GM18867 (cell line): Measurements from ENCODE around the gene CLEC4F.
A peak's percentile ranks its signal among the peaks of the same experiment; 100 is the strongest.

ENCODE experiments used
- ATAC-seq: cut with Tn5 transposase; IDR thresholded peaks from one replicate; pipeline ENCODE4 v1.9.1; 2021; ENCODE audit warnings: mild to moderate bottlenecking, moderate library complexity; ENCODE audit not compliant: unreplicated experiment

Gene CLEC4F

GRCh38 chr2:70820499-70820898 lies at the start of gene CLEC4F:
Gene CLEC4F (minus strand): TSS chr2:70820599. CDS start chr2:70820523, 76 bp downstream.
- no peak for ATAC-seq

- no peak for ATAC-seq
Observed at GRCh38 chr2:70868970-70869369, 48.6 kb upstream of the CLEC4F start.

GRCh38 chr2:70861777-70862625 lies 41.6 kb upstream of the CLEC4F start:
- ATAC-seq = no peak

GRCh38 chr2:70855667-70856066 lies 35.3 kb upstream of the CLEC4F start:
- ATAC-seq = no peak

GRCh38 chr2:70854411-70854810 lies 34.0 kb upstream of the CLEC4F start:
- ATAC-seq = no peak

- no peak for ATAC-seq
Observed at GRCh38 chr2:70852824-70853223, 32.4 kb upstream of the CLEC4F start.

- ATAC-seq = peak; percentile 97
Observed at GRCh38 chr2:70851704-70852103, 31.3 kb upstream of the CLEC4F start.

GRCh38 chr2:70850925-70851324 lies 30.5 kb upstream of the CLEC4F start:
- no peak for ATAC-seq

- no peak for ATAC-seq
Observed at GRCh38 chr2:70842401-70842800, 22.0 kb upstream of the CLEC4F start.

GRCh38 chr2:70837980-70838925 lies 17.9 kb upstream of the CLEC4F start:
- ATAC-seq = no peak

- ATAC-seq = no peak
Observed at GRCh38 chr2:70835643-70836042, 15.2 kb upstream of the CLEC4F start, which contains the start of gene CD207. Gene CD207 (minus strand): TSS chr2:70835816. CDS start chr2:70835776, 40 bp downstream.

- no peak for ATAC-seq
Observed at GRCh38 chr2:70834881-70835280, 14.5 kb upstream of the CLEC4F start.

GRCh38 chr2:70834106-70834505 lies 13.7 kb upstream of the CLEC4F start:
- ATAC-seq = no peak

- ATAC-seq = no peak
Observed at GRCh38 chr2:70833246-70833645, 12.8 kb upstream of the CLEC4F start.

GRCh38 chr2:70832386-70832785 lies 12.0 kb upstream of the CLEC4F start:
- ATAC-seq = no peak

GRCh38 chr2:70831861-70832260 lies 11.5 kb upstream of the CLEC4F start:
- ATAC-seq = no peak

GRCh38 chr2:70830366-70830765 lies 10.0 kb upstream of the CLEC4F start:
- ATAC-seq = no peak

GRCh38 chr2:70829916-70830315 lies 9.5 kb upstream of the CLEC4F start:
- no peak for ATAC-seq

- ATAC-seq = no peak
Observed at GRCh38 chr2:70828914-70829824, 8.8 kb upstream of the CLEC4F start.

- ATAC-seq = no peak
Observed at GRCh38 chr2:70828115-70828514, 7.7 kb upstream of the CLEC4F start.

GRCh38 chr2:70827388-70827787 lies 7.0 kb upstream of the CLEC4F start:
- ATAC-seq = no peak
